Right kidney (tissue), 1 donor: ENCODE results near the gene HMGCS2.
"Not testable (repeated sequence)": the region's sequence is repeated elsewhere in the genome, so short reads cannot be mapped to it uniquely, and the experiment has no call there.

Experiments used
- DNase-seq: peaks from one replicate; pipeline ENCODE4 v3.0.0-alpha.2; 2016

HMGCS2 gene

GRCh38 chr1:119731060-119731459 lies 37.6 kb downstream of the HMGCS2 start:
- DNase-seq, result no peak

GRCh38 chr1:119729044-119729443 lies 39.7 kb downstream of the HMGCS2 start:
- DNase-seq, result no peak

- no peak for DNase-seq
Measured at GRCh38 chr1:119727991-119728390, 40.7 kb downstream of the HMGCS2 start.

- no peak for DNase-seq
Measured at GRCh38 chr1:119725626-119726025, 43.1 kb downstream of the HMGCS2 start.

- DNase-seq, result no peak
Measured at GRCh38 chr1:119724611-119725218, 44.0 kb downstream of the HMGCS2 start.

GRCh38 chr1:119721896-119722295 lies 46.8 kb downstream of the HMGCS2 start:
- peak; percentile 31 for DNase-seq

- no peak for DNase-seq
Measured at GRCh38 chr1:119720866-119721440, 47.8 kb downstream of the HMGCS2 start.

GRCh38 chr1:119718972-119719371 lies 49.7 kb downstream of the HMGCS2 start:
- no peak for DNase-seq

- DNase-seq, result no peak
Measured at GRCh38 chr1:119718409-119718808, 50.3 kb downstream of the HMGCS2 start.

- DNase-seq, result peak; percentile 51
Measured at GRCh38 chr1:119715542-119715941, 53.2 kb downstream of the HMGCS2 start.

GRCh38 chr1:119714583-119714982 lies 54.1 kb downstream of the HMGCS2 start:
- DNase-seq, result no peak

- DNase-seq, result no peak
Measured at GRCh38 chr1:119713749-119714456, 54.8 kb downstream of the HMGCS2 start.

GRCh38 chr1:119713039-119713748 lies 55.5 kb downstream of the HMGCS2 start:
- DNase-seq, result peak; percentile 65

- peak; percentile 84 for DNase-seq
Measured at GRCh38 chr1:119712342-119713038, 56.2 kb downstream of the HMGCS2 start.

GRCh38 chr1:119711804-119712341 lies 56.8 kb downstream of the HMGCS2 start, which contains the start of gene PHGDH:
TSS of gene PHGDH (plus strand) at chr1:119711934. CDS start at chr1:119712023, 89 bp downstream.
- peak; percentile 82 for DNase-seq

GRCh38 chr1:119711356-119711803 lies 57.3 kb downstream of the HMGCS2 start:
- DNase-seq, result not testable (repeated sequence)

- DNase-seq, result not testable (repeated sequence)
Measured at GRCh38 chr1:119706599-119706998, 62.1 kb downstream of the HMGCS2 start.

GRCh38 chr1:119703666-119704450 lies 64.8 kb downstream of the HMGCS2 start:
- DNase-seq, result no peak

GRCh38 chr1:119702384-119702783 lies 66.3 kb downstream of the HMGCS2 start:
- no peak for DNase-seq

- no peak for DNase-seq
Measured at GRCh38 chr1:119701659-119702058, 67.0 kb downstream of the HMGCS2 start.

GRCh38 chr1:119700326-119700725 lies 68.4 kb downstream of the HMGCS2 start:
- no peak for DNase-seq
